GM23338 (cell line): ENCODE measurements around the gene CACNA1C. TPM values are rescaled to one million over a fixed set of nuclear protein-coding genes. Genes with fewer than 3 reads are reported as not detected.

ENCODE experiments used
- ATAC-seq: fragments of 200-7000 bp; cut with Tn5 transposase; 3 replicates; pipeline ENCODE4 v1.9.1; 2020
- DNase-seq: peaks from one replicate; pipeline ENCODE4 v3.0.0-alpha.2; 2015; ENCODE audit warnings: low spot score
- H2AFZ ChIP-seq: fragments of 200-600 bp; sonication (generic); 2 replicates; pipeline ENCODE4 v1.8.0; 2016; ENCODE audit warnings: antibody characterized with exemption, mild to moderate bottlenecking, moderate library complexity
- H3F3A ChIP-seq: fragments of 200-600 bp; sonication (generic); replicated peaks from 2 replicates; pipeline ENCODE4 v1.8.0; 2017; ENCODE audit warnings: antibody characterized with exemption, mixed run types, low read depth
- H3K27ac ChIP-seq: fragments of 200-600 bp; sonication (generic); 2 replicates; pipeline ENCODE4 v1.6.1; 2016; ENCODE audit warnings: low read depth
- H3K27me3 ChIP-seq: fragments of 200-600 bp; sonication (generic); 2 replicates; pipeline ENCODE4 v1.8.0; 2016; ENCODE audit warnings: mild to moderate bottlenecking, mixed run types, moderate library complexity; ENCODE audit not compliant: insufficient read depth
- H3K36me3 ChIP-seq: fragments of 200-600 bp; sonication (generic); 2 replicates; pipeline ENCODE4 v1.8.0; 2016; ENCODE audit warnings: mild to moderate bottlenecking; ENCODE audit not compliant: insufficient read depth
- H3K4me1 ChIP-seq: fragments of 200-600 bp; sonication (generic); 2 replicates; pipeline ENCODE4 v1.8.0; 2016; ENCODE audit warnings: mild to moderate bottlenecking, moderate library complexity; ENCODE audit not compliant: insufficient read depth
- H3K4me2 ChIP-seq: fragments of 200-600 bp; sonication (generic); 2 replicates; pipeline ENCODE4 v1.7.1; 2017; ENCODE audit warnings: mixed run types
- H3K4me3 ChIP-seq: fragments of 200-600 bp; sonication (generic); 2 replicates; pipeline ENCODE4 v1.6.1; 2016; ENCODE audit warnings: mixed run types
- H3K79me2 ChIP-seq: fragments of 200-600 bp; sonication (generic); replicated peaks from 2 replicates; pipeline ENCODE4 v1.8.0; 2017; ENCODE audit warnings: mild to moderate bottlenecking; ENCODE audit not compliant: insufficient read depth
- H3K9me2 ChIP-seq: fragments of 200-600 bp; sonication (generic); 2 replicates; pipeline ENCODE4 v1.8.0; 2017; ENCODE audit not compliant: insufficient read depth
- H4K20me1 ChIP-seq: fragments of 200-600 bp; sonication (generic); replicated peaks from 2 replicates; pipeline ENCODE4 v1.8.0; 2017; ENCODE audit warnings: mild to moderate bottlenecking; ENCODE audit not compliant: insufficient read depth
- H3K27ac Mint-ChIP-seq: 2 replicates; pipeline ENCODE4 v1.8.0; 2020; ENCODE audit warnings: inconsistent platforms, mild to moderate bottlenecking, moderate library complexity, mixed read lengths
- H3K27me3 Mint-ChIP-seq: 3 replicates; pipeline ENCODE4 v1.8.0; 2022; ENCODE audit warnings: low read depth, mild to moderate bottlenecking, moderate library complexity, mixed read lengths, inconsistent platforms; ENCODE audit not compliant: insufficient read depth, poor library complexity
- H3K36me3 Mint-ChIP-seq: 3 replicates; pipeline ENCODE4 v1.8.0; 2021; ENCODE audit warnings: low read depth, mild to moderate bottlenecking, inconsistent platforms, moderate library complexity, mixed read lengths
- H3K4me1 Mint-ChIP-seq: 3 replicates; pipeline ENCODE4 v1.8.0; 2020; ENCODE audit warnings: mild to moderate bottlenecking, inconsistent platforms, mixed read lengths
- H3K4me3 Mint-ChIP-seq: 3 replicates; pipeline ENCODE4 v1.8.0; 2021; ENCODE audit warnings: moderate library complexity, mild to moderate bottlenecking, inconsistent platforms, mixed read lengths
- H3K9me3 Mint-ChIP-seq: 3 replicates; pipeline ENCODE4 v1.8.0; 2020; ENCODE audit warnings: moderate library complexity, mild to moderate bottlenecking, inconsistent platforms, mixed read lengths
- CREB1 ChIP-seq: fragments of 250-450 bp; sonication (Bioruptor Pico); IDR thresholded peaks from 2 replicates; pipeline ENCODE4 v1.5.0; 2020; ENCODE audit warnings: low read depth, mild to moderate bottlenecking, moderate library complexity
- CTCF ChIP-seq, 2 experiments: fragments of 200-600 bp in 1 of 2; sonication (generic) in 1 of 2; conservative IDR thresholded peaks; 2 replicates each; pipeline versions ENCODE4 v1.5.1 to v1.6.1; 2016 to 2017; ENCODE audit warnings: antibody characterized with exemption in 2 of 2, low read depth in 2 of 2, mild to moderate bottlenecking in 2 of 2, moderate library complexity in 1 of 2
- ETS1 ChIP-seq: IDR thresholded peaks from 2 replicates; pipeline ENCODE4 v1.6.1; 2016; ENCODE audit warnings: antibody characterized with exemption
- EZH2 ChIP-seq: fragments of 200-600 bp; sonication (generic); IDR thresholded peaks from one replicate; pipeline ENCODE4 v1.8.0; 2017; ENCODE audit warnings: antibody characterized with exemption, mild to moderate bottlenecking, low read depth; ENCODE audit not compliant: unreplicated experiment
- EZH2phosphoT487 ChIP-seq: fragments of 200-600 bp; sonication (generic); IDR thresholded peaks from one replicate; pipeline ENCODE4 v1.8.1; 2018; ENCODE audit warnings: antibody characterized with exemption; ENCODE audit not compliant: unreplicated experiment
- JUNB ChIP-seq: IDR thresholded peaks from one replicate; pipeline ENCODE4 v1.6.1; 2016; ENCODE audit warnings: antibody characterized with exemption; ENCODE audit not compliant: unreplicated experiment
- NANOG ChIP-seq: IDR thresholded peaks from 2 replicates; pipeline ENCODE4 v1.6.1; 2016; ENCODE audit warnings: antibody characterized with exemption, borderline replicate concordance
- POLR2AphosphoS5 ChIP-seq: IDR thresholded peaks from 2 replicates; pipeline ENCODE4 v1.6.1; 2016; ENCODE audit warnings: antibody characterized with exemption, low read depth
- REST ChIP-seq: IDR thresholded peaks from one replicate; pipeline ENCODE4 v1.6.1; 2018; ENCODE audit warnings: antibody characterized with exemption; ENCODE audit not compliant: unreplicated experiment
- STAT1 ChIP-seq: IDR thresholded peaks from one replicate; pipeline ENCODE4 v1.6.1; 2016; ENCODE audit warnings: antibody characterized with exemption; ENCODE audit not compliant: unreplicated experiment
- ZNF114 ChIP-seq: fragments of 250-450 bp; sonication (Bioruptor Pico); IDR thresholded peaks from 2 replicates; pipeline ENCODE4 v1.5.0; 2020; ENCODE audit warnings: mild to moderate bottlenecking, moderate library complexity
- ZNF331 ChIP-seq: fragments of 250-450 bp; sonication (Bioruptor Pico); IDR thresholded peaks from 2 replicates; pipeline ENCODE4 v1.5.0; 2020; ENCODE audit warnings: low read depth, mild to moderate bottlenecking, moderate library complexity
- ZNF462 ChIP-seq: fragments of 250-450 bp; sonication (Bioruptor Pico); IDR thresholded peaks from 2 replicates; pipeline ENCODE4 v1.5.0; 2020; ENCODE audit warnings: mild to moderate bottlenecking, moderate library complexity
- polyA plus RNA-seq: library from polyadenylated mRNA; unstranded; fragments of >200 nt; fragmentation: Nextera tagmentation; extraction: Ambion mirVana; gene quantifications from 2 replicates; pipeline ENCODE4 v1.2.1, GENCODE V29; 2016
- total RNA-seq: library from RNA; depleted of rRNA; stranded (reverse); fragments of >200 nt; shearing (Covaris generic); gene quantifications from 2 replicates; pipeline ENCODE4 v1.2.3, GENCODE V29; 2014

Gene CACNA1C
- total and polyA plus RNA-seq, 2 experiments from 2014 or later, result 0.78 to 2.1 TPM

- Mint-ChIP-seq H3K4me3 (no peak overlapping the region), H3K4me1 (peaks cover 27% of the 10 kb centered on the region), H3K27me3 (peaks cover 3% of the 10 kb centered on the region), H3K36me3 (peaks cover 3% of the 10 kb centered on the region; the same call in 1 of the 3 replicates), H3K9me3 (peaks cover 3% of the 10 kb centered on the region; the same call in 2 of the 3 replicates), H3K27ac (no peak overlapping the region)
- H3K36me3 ChIP-seq, result no peaks in the 10 kb centered on the region
- no peaks in the 10 kb centered on the region for H3K27me3 ChIP-seq
- peaks cover 2% of the 10 kb centered on the region for H3F3A ChIP-seq
- peaks cover 6% of the 10 kb centered on the region; the same call in 1 of the 2 replicates for H3K4me1 ChIP-seq
- H4K20me1 ChIP-seq, result no peaks in the 10 kb centered on the region
- no peak overlapping the region for H3K4me3 ChIP-seq
- no peaks in the 10 kb centered on the region for H3K9me2 ChIP-seq
- no peaks in the 10 kb centered on the region for H3K79me2 ChIP-seq
- H2AFZ ChIP-seq, result no peak overlapping the region
- H3K4me2 ChIP-seq, result no peak overlapping the region
- no peak for DNase-seq
- no peak for TF ChIP-seq EZH2phosphoT487
- TF ChIP-seq EZH2, result no peak
- TF ChIP-seq CTCF (conservative IDR thresholded peaks at IDR 0.05; ENCODE audit: low read depth in 2 of 2), result no peak
- no peak for TF ChIP-seq JUNB
- no peak for TF ChIP-seq ETS1
- TF ChIP-seq ZNF331 (CRISPR knock-in tag), result no peak
- TF ChIP-seq ZNF114 (CRISPR knock-in tag), result no peak
- TF ChIP-seq STAT1, result no peak
- TF ChIP-seq POLR2AphosphoS5, result no peak
- TF ChIP-seq CREB1 (CRISPR knock-in tag), result no peak
- no peak for TF ChIP-seq ZNF462 (CRISPR knock-in tag)
- no peak for TF ChIP-seq NANOG
- TF ChIP-seq REST, result no peak
- no peak for ATAC-seq
- no peak overlapping the region for H3K27ac ChIP-seq
Measured at GRCh38 chr12:2250797-2251196, 198.0 kb downstream of the CACNA1C start.
